K562 (cell line): Measurements from ENCODE around the gene SLC35E1. TPM values are rescaled to one million over a fixed set of nuclear protein-coding genes. Genes with fewer than 3 reads are reported as not detected.
A peak's percentile ranks its signal among the peaks of the same experiment; 100 is the strongest.

Experiments
- ARID3A ChIP-seq: IDR thresholded peaks from 2 replicates; pipeline ENCODE4 v1.6.1; 2012; ENCODE audit warnings: low read depth, low read length, improper control_type of control experiment, borderline replicate concordance
- CCNT2 ChIP-seq: IDR thresholded peaks from 2 replicates; pipeline ENCODE4 v1.6.1; 2011; ENCODE audit warnings: borderline replicate concordance, low read depth, mild to moderate bottlenecking, moderate library complexity, mixed read lengths, low read length; ENCODE audit not compliant: insufficient read length; ENCODE audit errors: extremely low read depth
- GMEB1 ChIP-seq: fragments of 250-450 bp; sonication (Bioruptor Pico); IDR thresholded peaks from 2 replicates; pipeline ENCODE4 v1.4.0; 2020; ENCODE audit warnings: mild to moderate bottlenecking
- HMG20A ChIP-seq: fragments of 450-650 bp; formaldehyde crosslinking; conservative IDR thresholded peaks from 2 replicates; pipeline ENCODE4 v1.4.0; 2020; ENCODE audit warnings: mild to moderate bottlenecking, mixed read lengths
- JUNB ChIP-seq: fragments of 450-650 bp; formaldehyde crosslinking; conservative IDR thresholded peaks from 2 replicates; pipeline ENCODE4 v1.4.0; 2020; ENCODE audit warnings: mild to moderate bottlenecking
- KLF10 ChIP-seq: fragments of 250-450 bp; sonication (Bioruptor Pico); IDR thresholded peaks from 2 replicates; pipeline ENCODE4 v1.6.1; 2021; ENCODE audit warnings: matching md5 sums
- MYNN ChIP-seq, 2 experiments: sonication (generic); formaldehyde crosslinking in 1 of 2; IDR thresholded peaks; 2 replicates each; pipeline versions ENCODE4 v1.5.0 to v1.6.1; 2016 to 2020; ENCODE audit warnings: antibody characterized with exemption in 1 of 2, missing genetic modification reagents in 1 of 2
- NBN ChIP-seq: fragments of 450-650 bp; IDR thresholded peaks from 2 replicates; pipeline ENCODE4 v1.6.1; 2016; ENCODE audit warnings: low read depth, mild to moderate bottlenecking
- NONO ChIP-seq, 2 experiments: fragments of 200-400 bp in 1 of 2; fragments of 450-650 bp in 1 of 2; formaldehyde crosslinking in 1 of 2; IDR thresholded peaks; 2 replicates each; pipeline ENCODE4 v1.6.1; 2017; ENCODE audit warnings: low read depth in 2 of 2, mild to moderate bottlenecking in 2 of 2, moderate library complexity in 2 of 2, low read length in 1 of 2
- PURB ChIP-seq: sonication (generic); formaldehyde crosslinking; IDR thresholded peaks from 2 replicates; pipeline ENCODE4 v1.9.0; 2021; ENCODE audit warnings: low read depth, mild to moderate bottlenecking, missing genetic modification reagents
- SAFB2 ChIP-seq: fragments of 200-400 bp; formaldehyde crosslinking; IDR thresholded peaks from 2 replicates; pipeline ENCODE4 v1.6.1; 2018; ENCODE audit warnings: borderline replicate concordance, low read length, low read depth, moderate library complexity; ENCODE audit not compliant: severe bottlenecking
- SMARCB1 ChIP-seq: IDR thresholded peaks from 2 replicates; pipeline ENCODE4 v1.6.1; 2011; ENCODE audit warnings: improper control_type of control experiment, low read depth; ENCODE audit not compliant: insufficient read length
- SUPT5H ChIP-seq: fragments of 450-650 bp; IDR thresholded peaks from 2 replicates; pipeline ENCODE4 v1.6.1; 2016
- THRB ChIP-seq: fragments of 450-650 bp; formaldehyde crosslinking; conservative IDR thresholded peaks from 2 replicates; pipeline ENCODE4 v1.4.0; 2022; ENCODE audit warnings: mild to moderate bottlenecking, missing genetic modification characterization
- XRCC5 ChIP-seq: fragments of 200-400 bp; formaldehyde crosslinking; IDR thresholded peaks from 2 replicates; pipeline ENCODE4 v1.6.1; 2017; ENCODE audit warnings: low read depth, mild to moderate bottlenecking, low read length
- ZHX1 ChIP-seq: fragments of 150-350 bp; conservative IDR thresholded peaks from 2 replicates; pipeline ENCODE4 v1.6.1; 2014; ENCODE audit warnings: low read length
- ZNF175 ChIP-seq: fragments of 200-800 bp; sonication (Bioruptor generic); IDR thresholded peaks from 2 replicates; pipeline ENCODE4 v1.6.1; 2016; ENCODE audit warnings: low read depth, mild to moderate bottlenecking, missing genetic modification characterization, missing compliant biosample characterization
- ZNF444 ChIP-seq: fragments of 250-450 bp; sonication (Bioruptor Pico); IDR thresholded peaks from 2 replicates; pipeline ENCODE4 v1.4.0; 2020; ENCODE audit warnings: mild to moderate bottlenecking, moderate library complexity
- ZNF696 ChIP-seq: fragments of 250-450 bp; sonication (Bioruptor Pico); conservative IDR thresholded peaks from 2 replicates; pipeline ENCODE4 v1.4.0; 2020; ENCODE audit warnings: mild to moderate bottlenecking, moderate library complexity
- polyA plus RNA-seq, 8 experiments: library from polyadenylated mRNA; depleted of rRNA in 4 of 8; stranded (reverse) in 5 of 8; unstranded in 3 of 8; fragments of >200 nt; fragmentation: Nextera tagmentation in 2 of 8; fragmentation: Illumina TruSeq in 1 of 8; extraction: Ambion mirVana in 2 of 8; extraction: Trizol in 1 of 8; gene quantifications; 2 replicates each; pipeline versions ENCODE4 v1.2.1 to v1.2.3, GENCODE V29; 2011 to 2014; ENCODE audit warnings: inconsistent platforms in 1 of 8, missing spikeins in 1 of 8
- total RNA-seq, 7 experiments: library from RNA; depleted of rRNA in 6 of 7; stranded (reverse); fragments of >200 nt in 6 of 7; fragmentation: Illumina TruSeq in 2 of 7; extraction: Trizol in 2 of 7; gene quantifications; 2 replicates each; pipeline versions ENCODE4 v1.2.1 to v1.2.3, GENCODE V29; 2011 to 2021; ENCODE audit warnings: low replicate concordance in 1 of 7

The SLC35E1 gene
- total and polyA plus RNA-seq, 9 of the 15 experiments (the other 6 are each of a cell fraction or from before 2014, with no cell fraction given), result 15.0 to 40.1 (median 25.7) TPM

GRCh38 chr19:16572332-16573211 is at the start of gene SLC35E1 (continued):
- TF ChIP-seq ARID3A, result no peak
- TF ChIP-seq JUNB (CRISPR knock-in tag), result no peak
- peak; percentile 52; the same call in 1 of the 2 replicates for TF ChIP-seq MYNN (IDR thresholded peaks at IDR 0.05)
- no peak for TF ChIP-seq MYNN (CRISPR knock-in tag; IDR thresholded peaks at IDR 0.05)
- no peak for TF ChIP-seq ZNF175 (CRISPR knock-in tag)
- TF ChIP-seq NBN, result peak; percentile 71; the same call in 1 of the 2 replicates
- TF ChIP-seq SMARCB1, result no peak
- no peak for TF ChIP-seq ZNF444
- TF ChIP-seq THRB (CRISPR knock-in tag), result no peak
- TF ChIP-seq ZNF696 (CRISPR knock-in tag), result no peak
- TF ChIP-seq KLF10 (CRISPR knock-in tag), result no peak
- no peak for TF ChIP-seq SAFB2
- TF ChIP-seq PURB (CRISPR knock-in tag), result no peak
- peak; percentile 80 for TF ChIP-seq ZHX1
- peak; percentile 73 for TF ChIP-seq SUPT5H
- no peak for TF ChIP-seq HMG20A (CRISPR knock-in tag)
- no peak for TF ChIP-seq XRCC5
- peak; percentile 50 for TF ChIP-seq CCNT2
- peak; percentile 57 for TF ChIP-seq GMEB1 (CRISPR knock-in tag)
- TF ChIP-seq NONO (IDR thresholded peaks at IDR 0.05; ENCODE audit: low read depth in 2 of 2, low read length in 1 of 2), result 0 out of 4 replicates have a peak, but pooled peaks of 1 of the 2 experiments have one; percentile 3
